Hindlimb muscle (tissue), 1 donor: ENCODE results near the gene CENATAC. TPM values are rescaled to one million over a fixed set of nuclear protein-coding genes. Genes with fewer than 3 reads are reported as not detected.
"Not testable (repeated sequence)": the region's sequence is repeated elsewhere in the genome, so short reads cannot be mapped to it uniquely, and the experiment has no call there.

Source experiments
- DNase-seq: peaks from one replicate; pipeline ENCODE4 v3.0.0-alpha.2; 2013
- polyA plus RNA-seq: library from polyadenylated mRNA; unstranded; fragments of 120-200 nt; gene quantifications from one replicate; pipeline ENCODE4 v1.2.1, GENCODE V29; 2013; ENCODE audit not compliant: insufficient read length

CENATAC gene
- polyA plus RNA-seq, 1 donor, result 21.5 TPM

GRCh38 chr11:119055901-119056300 is 58.0 kb downstream of the CENATAC start:
- no peak for DNase-seq

- no peak for DNase-seq
These were observed 58.6 kb downstream of the CENATAC start for GRCh38 chr11:119056421-119056999.

- DNase-seq, result peak; percentile 96
These were observed 59.2 kb downstream of the CENATAC start, which contains the start of gene HYOU1 for GRCh38 chr11:119057000-119057769. TSS of gene HYOU1 (minus strand) at chr11:119057205. CDS start at chr11:119056160, 1,045 bp downstream.

GRCh38 chr11:119059128-119059527 is 61.2 kb downstream of the CENATAC start:
- DNase-seq, result not testable (repeated sequence)

- DNase-seq, result no peak
These were observed 63.3 kb downstream of the CENATAC start for GRCh38 chr11:119061256-119061655.

- DNase-seq, result no peak
These were observed 64.8 kb downstream of the CENATAC start for GRCh38 chr11:119062779-119063178.

GRCh38 chr11:119065369-119065768 is 67.4 kb downstream of the CENATAC start:
- DNase-seq, result no peak

Other genes starting within 250 kb of the CENATAC start
- 68.1 TPM for gene DDX6, start 207.0 kb upstream of the CENATAC start, polyA plus RNA-seq
- gene CXCR5, start 114.2 kb upstream of the CENATAC start, polyA plus RNA-seq, result not detected
- 110 TPM for gene BCL9L, start 72.2 kb upstream of the CENATAC start, polyA plus RNA-seq
- gene UPK2, start 41.8 kb upstream of the CENATAC start, polyA plus RNA-seq, result 1.2 TPM
- not detected for gene FOXR1, start 26.4 kb upstream of the CENATAC start, polyA plus RNA-seq
- 1,495 TPM for gene RPS25, start 20.2 kb downstream of the CENATAC start, polyA plus RNA-seq
- 36.3 TPM for gene TRAPPC4, start 20.6 kb downstream of the CENATAC start, polyA plus RNA-seq
- gene SLC37A4, start 32.7 kb downstream of the CENATAC start, polyA plus RNA-seq, result 10.2 TPM
- gene HYOU1, start 59.1 kb downstream of the CENATAC start, polyA plus RNA-seq, result 37.2 TPM
- gene VPS11, start 69.7 kb downstream of the CENATAC start, polyA plus RNA-seq, result 29.4 TPM
- 19.7 TPM for gene HMBS, start 86.7 kb downstream of the CENATAC start, polyA plus RNA-seq
- gene DPAGT1, start 103.7 kb downstream of the CENATAC start, polyA plus RNA-seq, result 28.9 TPM
- 8.0 TPM for gene C2CD2L, start 109.2 kb downstream of the CENATAC start, polyA plus RNA-seq
- 21.8 TPM for gene HINFP, start 123.4 kb downstream of the CENATAC start, polyA plus RNA-seq
- 0.34 TPM for gene ABCG4, start 150.9 kb downstream of the CENATAC start, polyA plus RNA-seq
- gene NLRX1, start 170.6 kb downstream of the CENATAC start, polyA plus RNA-seq, result 14.6 TPM
- not detected for gene NHERF4, start 187.3 kb downstream of the CENATAC start, polyA plus RNA-seq
- 13.4 TPM for gene CBL, start 208.2 kb downstream of the CENATAC start, polyA plus RNA-seq